Caco-2 (cell line): ENCODE data around the gene ATP2C1. TPM values are rescaled to one million over a fixed set of nuclear protein-coding genes. Genes with fewer than 3 reads are reported as not detected.

Experiments
- BruUV-seq: library from RNA; stranded (reverse); fragments of 400-500 nt; replicated peaks from 2 replicates; lab custom pipeline; 2021; lab: Mats Ljungman, UMichigan
- CTCF ChIA-PET: fragments of 300-600 bp; sonication (Branson Sonifier 250); formaldehyde crosslinking; loops from one replicate; lab custom pipeline; 2022; ENCODE audit warnings: antibody characterized with exemption; lab: Charles Lee
- POLR2A ChIA-PET: fragments of 300-600 bp; sonication (Branson Sonifier 250); formaldehyde crosslinking; loops from one replicate; lab custom pipeline; 2022; ENCODE audit warnings: antibody characterized with exemption; lab: Charles Lee
- DNase-seq, 2 experiments: peaks; one replicate each; pipeline versions ENCODE4 v3.0.0 to v3.0.0-alpha.2; 2020 to 2022
- H3K27me3 ChIP-seq: replicated peaks from 2 replicates; pipeline ENCODE4 v1.6.0; 2011; ENCODE audit warnings: low read length; ENCODE audit not compliant: control insufficient read depth, insufficient read depth
- H3K36me3 ChIP-seq: 2 replicates; pipeline ENCODE4 v1.5.1; 2011; ENCODE audit warnings: low read length; ENCODE audit not compliant: control insufficient read depth, insufficient read depth
- H3K4me1 ChIP-seq: fragments of 250-450 bp; sonication (Bioruptor Pico); 2 replicates; pipeline ENCODE4 v1.5.1; 2020; ENCODE audit warnings: mild to moderate bottlenecking
- H3K4me3 ChIP-seq: 2 replicates; pipeline ENCODE4 v1.5.1; 2011; ENCODE audit warnings: low read depth, mild to moderate bottlenecking, control low read depth, low read length
- H3K9me3 ChIP-seq: fragments of 250-450 bp; sonication (Bioruptor Pico); 2 replicates; pipeline ENCODE4 v1.5.1; 2020; ENCODE audit warnings: mild to moderate bottlenecking, moderate library complexity
- H3K27ac Mint-ChIP-seq: one replicate; pipeline ENCODE4 v1.8.0; 2022; ENCODE audit warnings: mixed read lengths; ENCODE audit not compliant: unreplicated experiment
- H3K27me3 Mint-ChIP-seq: one replicate; pipeline ENCODE4 v1.8.0; 2022; ENCODE audit warnings: mixed read lengths; ENCODE audit not compliant: insufficient read depth, unreplicated experiment
- H3K36me3 Mint-ChIP-seq: one replicate; pipeline ENCODE4 v1.8.0; 2022; ENCODE audit warnings: mild to moderate bottlenecking, mixed read lengths; ENCODE audit not compliant: insufficient read depth, unreplicated experiment
- H3K4me1 Mint-ChIP-seq: one replicate; pipeline ENCODE4 v1.8.0; 2022; ENCODE audit warnings: low read depth, mixed read lengths; ENCODE audit not compliant: unreplicated experiment
- H3K4me3 Mint-ChIP-seq: one replicate; pipeline ENCODE4 v1.8.0; 2022; ENCODE audit warnings: mild to moderate bottlenecking, moderate library complexity, mixed read lengths; ENCODE audit not compliant: unreplicated experiment
- H3K9me3 Mint-ChIP-seq: one replicate; pipeline ENCODE4 v1.8.0; 2022; ENCODE audit warnings: mixed read lengths; ENCODE audit not compliant: unreplicated experiment
- CTCF ChIP-seq, 2 experiments: fragments of 200-600 bp in 1 of 2; IDR thresholded peaks; 1 replicate in 1 of 2; 2 replicates in 1 of 2; pipeline versions ENCODE4 v1.5.1 to v1.8.0; 2011 to 2022; ENCODE audit warnings: antibody characterized with exemption in 1 of 2, control low read depth in 1 of 2, inconsistent platforms in 1 of 2, low read depth in 1 of 2, low read length in 1 of 2, mild to moderate bottlenecking in 1 of 2, moderate library complexity in 1 of 2; ENCODE audit not compliant: insufficient read depth in 1 of 2, severe bottlenecking in 1 of 2, unreplicated experiment in 1 of 2
- intact Hi-C: fragments of 100-400 bp; cut with micrococcal nuclease; formaldehyde crosslinking; loops from one replicate; pipeline ENCODE4 v1.10.0; 2022; ENCODE audit not compliant: unreplicated experiment
- total RNA-seq: library from RNA; stranded (reverse); gene quantifications from 2 replicates; pipeline ENCODE4 v1.2.3, GENCODE V29; 2022

ATP2C1 gene
- total RNA-seq, 1 experiment from 2014 or later: 64.9 TPM

GRCh38 chr3:130851277-130851676 is 42.6 kb upstream of the ATP2C1 start:
- Histone ChIP-seq H3K36me3 (no peaks in the 10 kb centered on the region), H3K4me3 (no peak overlapping the region), H3K4me1 (no peaks in the 10 kb centered on the region), H3K27me3 (no peaks in the 10 kb centered on the region), H3K9me3 (no peaks in the 10 kb centered on the region)
- Mint-ChIP-seq H3K27ac (no peak overlapping the region), H3K4me3 (no peak overlapping the region), H3K4me1 (no peaks in the 10 kb centered on the region), H3K36me3 (no peaks in the 10 kb centered on the region), H3K9me3 (no peaks in the 10 kb centered on the region), H3K27me3 (no peaks in the 10 kb centered on the region)
- ChIA-PET POLR2A (no interaction called here), CTCF (no interaction called here)
- intact Hi-C loops: no loop called here
- no TSS peak for BruUV-seq
- TF ChIP-seq CTCF (IDR thresholded peaks at IDR 0.05; ENCODE audit: insufficient read depth in 1 of 2, low read depth in 1 of 2, low read length in 1 of 2, severe bottlenecking in 1 of 2, unreplicated experiment in 1 of 2): no peak
- DNase-seq: no peak

- no peaks in the 10 kb centered on the region for H3K27me3 ChIP-seq
- Mint-ChIP-seq H3K9me3 (no peaks in the 10 kb centered on the region), H3K36me3 (no peaks in the 10 kb centered on the region), H3K4me3 (no peak overlapping the region), H3K4me1 (no peaks in the 10 kb centered on the region), H3K27ac (no peak overlapping the region), H3K27me3 (no peaks in the 10 kb centered on the region)
- ChIA-PET POLR2A (no interaction called here), CTCF (no interaction called here)
- no peak for TF ChIP-seq CTCF (IDR thresholded peaks at IDR 0.05; ENCODE audit: insufficient read depth in 1 of 2, low read depth in 1 of 2, low read length in 1 of 2, severe bottlenecking in 1 of 2, unreplicated experiment in 1 of 2)
- H3K9me3 ChIP-seq: no peaks in the 10 kb centered on the region
- no peak for DNase-seq
- intact Hi-C loops: no loop called here
- H3K4me3 ChIP-seq: no peak overlapping the region
- no TSS peak for BruUV-seq
- no peaks in the 10 kb centered on the region for H3K36me3 ChIP-seq
- peaks cover 5% of the 10 kb centered on the region; the same call in 1 of the 2 replicates for H3K4me1 ChIP-seq
Observed at GRCh38 chr3:130853581-130853980, 40.3 kb upstream of the ATP2C1 start.

- POLR2A ChIA-PET: no interaction called here
- no peaks in the 10 kb centered on the region for H3K9me3 Mint-ChIP-seq
- no peak for DNase-seq
- Histone ChIP-seq H3K27me3 (no peaks in the 10 kb centered on the region), H3K36me3 (no peaks in the 10 kb centered on the region), H3K9me3 (no peaks in the 10 kb centered on the region), H3K4me1 (peaks cover 5% of the 10 kb centered on the region; the same call in 1 of the 2 replicates), H3K4me3 (no peak overlapping the region)
- TF ChIP-seq CTCF (IDR thresholded peaks at IDR 0.05; ENCODE audit: insufficient read depth in 1 of 2, low read depth in 1 of 2, low read length in 1 of 2, severe bottlenecking in 1 of 2, unreplicated experiment in 1 of 2): no peak
- CTCF ChIA-PET: no interaction called here
- intact Hi-C loops: no loop called here
- no peak overlapping the region for H3K27ac Mint-ChIP-seq
- H3K4me1 Mint-ChIP-seq: no peaks in the 10 kb centered on the region
- no TSS peak for BruUV-seq
- peaks cover under 1% of the 10 kb centered on the region for H3K27me3 Mint-ChIP-seq
- no peaks in the 10 kb centered on the region for H3K36me3 Mint-ChIP-seq
- no peak overlapping the region for H3K4me3 Mint-ChIP-seq
Observed at GRCh38 chr3:130854208-130854864, 39.5 kb upstream of the ATP2C1 start.
